Measurements from ENCODE around the gene ANKRA2.
A peak's percentile ranks its signal among the peaks of the same experiment; 100 is the strongest.

ANKRA2 gene

GRCh38 chr5:73565139-73565968, at the start of gene ANKRA2, which contains the start of gene UTP15:
Gene ANKRA2, minus strand, starts transcription at chr5:73565639. Its CDS starts 2,758 bp downstream, at chr5:73562881.
Gene UTP15, plus strand, starts transcription at chr5:73565743. Its CDS starts 1,602 bp downstream, at chr5:73567345.
- no peak for TF ChIP-seq CTCF (IDR thresholded peaks at IDR 0.05; ENCODE audit: insufficient read depth, low read length, missing control alignments)
- peak within 1 kb of the TSS; percentile 97 for H3K4me3 ChIP-seq (ENCODE audit: low read depth, low read length)
- DNase-seq (ENCODE audit: low read depth, low spot score) = peak; percentile 84
- ChIA-PET CTCF (interaction anchor here (0.8 to 3.7 kb wide), 7 partner anchors 16 to 228 kb away, joined by 3 to 18 read pairs (median 3); no protein-coding TSS in a partner anchor), POLR2A (interaction anchor here (0.7 to 1.4 kb wide), 2 partner anchors 257 to 347 kb away, joined by 3 to 4 read pairs; no protein-coding TSS in a partner anchor)

GRCh38 chr5:73615085-73615484, 49.6 kb upstream of the ANKRA2 start:
- ChIA-PET POLR2A (no interaction called here), CTCF (interaction anchor here (0.7 to 1.1 kb wide), 2 partner anchors 24 to 178 kb away, joined by 3 to 4 read pairs; no protein-coding TSS in a partner anchor)
- DNase-seq (ENCODE audit: low read depth, low spot score) = no peak
- no peak overlapping the region for H3K4me3 ChIP-seq (ENCODE audit: low read depth, low read length)
- TF ChIP-seq CTCF (IDR thresholded peaks at IDR 0.05; ENCODE audit: insufficient read depth, low read length, missing control alignments) = no peak

GRCh38 chr5:73612799-73613198, 47.4 kb upstream of the ANKRA2 start:
- no peak for TF ChIP-seq CTCF (IDR thresholded peaks at IDR 0.05; ENCODE audit: insufficient read depth, low read length, missing control alignments)
- ChIA-PET CTCF (interaction anchor here (1.1 kb wide), 1 partner anchor 22 kb away, joined by 3 read pairs; no protein-coding TSS in a partner anchor), POLR2A (no interaction called here)
- DNase-seq (ENCODE audit: low read depth, low spot score) = no peak
- H3K4me3 ChIP-seq (ENCODE audit: low read depth, low read length) = no peak overlapping the region

- ChIA-PET POLR2A (no interaction called here), CTCF (interaction anchor here (1.4 to 1.9 kb wide), 2 partner anchors 16 to 186 kb away, joined by 4 to 11 read pairs; no protein-coding TSS in a partner anchor)
- no peak for TF ChIP-seq CTCF (IDR thresholded peaks at IDR 0.05; ENCODE audit: insufficient read depth, low read length, missing control alignments)
- no peak for DNase-seq (ENCODE audit: low read depth, low spot score)
- no peak overlapping the region for H3K4me3 ChIP-seq (ENCODE audit: low read depth, low read length)
Observed at GRCh38 chr5:73607228-73607627, 41.8 kb upstream of the ANKRA2 start.

GRCh38 chr5:73606206-73606753, 40.8 kb upstream of the ANKRA2 start:
- ChIA-PET POLR2A (interaction anchor here (0.6 kb wide), 1 partner anchor 549 kb away, joined by 4 read pairs; no protein-coding TSS in a partner anchor), CTCF (interaction anchor here (0.9 to 4.6 kb wide), 5 partner anchors 10 to 88 kb away, joined by 3 to 19 read pairs (median 5); no protein-coding TSS in a partner anchor)
- TF ChIP-seq CTCF (IDR thresholded peaks at IDR 0.05; ENCODE audit: insufficient read depth, low read length, missing control alignments) = no peak
- no peak overlapping the region for H3K4me3 ChIP-seq (ENCODE audit: low read depth, low read length)
- no peak for DNase-seq (ENCODE audit: low read depth, low spot score)
